HG03175 (cell line): ENCODE data around the gene OTP.

ENCODE experiments used
- ATAC-seq: cut with Tn5 transposase; IDR thresholded peaks from one replicate; pipeline ENCODE4 v1.9.1; 2021; ENCODE audit warnings: mild to moderate bottlenecking, moderate library complexity; ENCODE audit not compliant: unreplicated experiment

Gene OTP

DNA sequence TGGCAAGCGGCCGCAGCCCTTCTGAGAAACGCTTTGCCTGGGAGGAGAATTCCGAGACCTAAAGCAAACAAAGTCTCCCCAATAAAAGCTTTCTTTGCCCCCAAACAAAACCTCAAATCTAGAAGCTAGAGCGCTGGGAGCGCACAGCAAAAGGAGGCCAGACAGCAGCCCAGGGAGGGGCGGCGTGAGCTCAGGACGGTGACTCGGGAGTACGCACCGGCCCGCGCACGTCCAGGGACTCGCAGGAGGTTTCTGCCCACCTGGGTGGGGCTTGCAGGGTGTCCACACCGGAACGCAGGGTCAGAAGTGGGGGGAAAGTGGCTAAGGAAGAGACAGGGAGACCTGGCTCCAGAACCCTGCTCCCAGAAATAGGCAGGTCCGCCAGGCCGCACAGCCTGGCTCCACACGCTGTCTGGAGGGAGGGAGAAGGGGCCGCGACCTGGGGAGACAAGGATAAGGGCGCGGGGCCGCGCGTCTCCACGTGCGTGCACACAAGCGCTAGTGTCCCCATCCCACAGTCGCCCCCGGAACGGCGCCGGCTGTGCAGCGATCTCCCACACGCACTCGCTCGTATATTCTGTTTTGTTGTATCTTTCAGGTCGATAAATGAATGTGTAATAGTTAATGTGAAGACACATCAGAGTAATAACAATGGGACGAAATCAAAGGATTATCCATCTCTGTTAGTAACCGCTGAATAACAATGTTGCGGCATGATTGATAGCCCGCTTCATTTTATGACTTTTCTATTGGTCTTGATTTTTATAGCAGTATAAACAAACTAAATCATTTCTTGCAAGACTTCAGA, 2.3 kb upstream of the OTP start:
- no peak for ATAC-seq

- ATAC-seq = no peak
These were observed 504 bp upstream of the OTP start for GRCh38 chr5:77638763-77639671.

GRCh38 chr5:77637170-77637997, 1.1 kb downstream of the OTP start:
- ATAC-seq = no peak

DNA sequence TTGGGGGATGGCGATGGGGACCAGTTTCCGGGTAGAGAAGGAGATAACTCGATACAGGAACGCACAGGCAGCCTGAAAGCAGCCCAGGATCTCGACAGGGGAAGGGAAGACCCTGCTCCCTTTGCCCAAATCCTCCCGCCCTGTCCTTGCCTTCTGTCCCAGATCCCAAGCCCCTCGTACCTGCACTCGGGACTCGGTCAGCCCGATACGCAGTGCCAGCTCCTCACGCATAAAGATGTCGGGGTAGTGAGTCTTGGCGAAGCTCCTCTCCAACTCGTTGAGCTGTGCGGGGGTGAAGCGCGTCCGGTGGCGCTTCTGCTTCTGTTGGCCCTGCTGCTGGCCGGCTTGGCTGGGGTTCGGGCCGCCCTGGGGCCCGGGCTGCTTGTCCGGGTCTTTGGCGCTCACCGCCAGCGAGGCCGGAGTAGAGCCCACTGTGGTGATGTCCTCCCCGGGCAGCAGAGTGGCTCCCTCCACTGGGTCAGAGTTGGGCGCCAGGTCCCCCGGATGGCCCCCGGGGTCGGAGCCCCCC, 1.8 kb downstream of the OTP start:
- ATAC-seq = no peak

DNA sequence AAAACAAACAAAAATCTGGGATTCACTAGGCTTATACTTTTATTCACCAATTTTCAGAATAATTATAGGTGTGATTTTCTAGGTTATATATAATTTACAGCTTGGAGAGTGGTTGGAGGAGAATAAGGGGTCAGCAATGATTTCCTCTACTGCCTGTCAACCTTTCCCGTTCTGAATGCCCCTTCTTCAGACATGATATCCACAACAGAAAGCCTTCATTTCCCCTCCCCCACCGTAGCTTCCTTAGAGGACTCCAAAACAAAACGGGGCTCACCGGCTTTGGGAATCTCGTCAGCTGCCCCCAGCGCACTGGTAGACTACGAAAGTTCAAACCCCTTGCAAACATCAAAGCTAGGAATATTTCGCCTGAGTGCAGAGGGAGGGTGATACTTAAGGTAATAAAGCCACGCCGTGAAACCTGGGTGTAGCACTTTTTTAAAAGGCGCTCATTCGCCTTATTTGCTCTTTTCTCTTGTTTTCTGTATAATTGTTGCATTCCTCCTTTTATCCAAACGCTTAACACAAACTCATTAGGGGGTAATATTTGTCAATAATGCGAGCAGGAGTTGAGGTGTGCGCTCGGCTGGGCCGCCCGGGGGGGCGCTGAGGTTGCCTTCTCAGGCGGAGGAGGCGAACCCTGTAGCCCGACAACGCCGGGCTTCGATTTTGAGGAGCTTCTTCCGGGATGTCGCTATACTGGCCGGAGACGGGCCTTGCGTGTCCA, 2.4 kb downstream of the OTP start:
- ATAC-seq = no peak

GRCh38 chr5:77635067-77635916, 3.2 kb downstream of the OTP start:
- no peak for ATAC-seq

GRCh38 chr5:77633709-77634108, 4.8 kb downstream of the OTP start:
- ATAC-seq = no peak

DNA sequence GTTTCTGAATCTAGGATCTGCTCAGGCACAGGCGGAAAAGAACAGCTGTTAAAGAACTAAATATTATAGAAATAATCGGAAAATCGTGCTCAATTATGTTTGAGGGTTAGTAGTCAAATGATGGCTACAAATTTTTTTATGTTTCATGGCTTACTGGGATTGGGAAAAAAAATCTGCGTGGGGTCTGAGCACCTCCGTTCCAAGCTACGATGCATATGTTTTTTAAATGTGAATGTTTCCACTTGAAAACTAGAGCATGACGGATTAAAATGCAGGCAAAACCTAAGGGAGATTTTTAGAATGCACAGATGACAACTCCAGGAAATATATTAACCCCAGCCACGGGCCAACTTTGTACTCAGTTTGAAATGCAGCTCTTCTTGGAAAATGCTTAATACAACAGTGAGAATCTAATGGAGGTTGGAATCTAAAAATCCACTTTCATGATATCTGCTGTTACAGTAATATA, 5.3 kb downstream of the OTP start:
- no peak for ATAC-seq

DNA sequence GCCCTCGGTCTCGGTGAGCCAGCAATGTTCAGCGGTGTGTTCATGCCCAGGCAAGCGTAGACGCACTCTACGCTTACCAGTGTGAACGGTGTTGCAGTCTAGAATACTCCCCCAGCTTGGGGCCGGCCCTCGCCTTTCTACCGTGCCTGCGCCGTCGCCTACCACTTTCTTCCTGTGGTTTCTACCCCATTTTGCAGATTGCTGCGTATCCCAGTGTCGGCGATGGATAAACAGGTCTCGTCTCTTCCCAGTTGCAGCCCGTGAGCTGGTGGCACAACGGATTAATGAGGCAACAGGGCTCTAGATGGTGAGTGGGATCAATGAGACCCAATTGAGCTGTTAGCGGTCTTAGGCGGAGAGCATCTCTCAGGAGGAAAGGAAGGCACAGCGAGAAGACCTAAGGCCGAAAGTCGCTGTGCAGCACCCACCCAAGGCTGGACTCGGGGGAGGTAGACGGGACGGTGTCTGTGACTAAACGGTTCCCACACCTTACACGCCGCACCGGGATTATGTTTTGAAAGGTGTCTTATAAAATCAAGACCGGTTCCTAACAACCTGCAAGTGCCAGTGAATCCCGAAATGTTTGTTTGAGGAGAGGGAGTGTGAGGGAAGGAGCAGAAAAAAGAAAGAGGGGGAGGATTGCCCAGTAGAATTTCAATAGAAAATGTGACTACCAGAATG, 5.8 kb downstream of the OTP start:
- no peak for ATAC-seq

- ATAC-seq = peak; percentile 90
These were observed 8.3 kb downstream of the OTP start for GRCh38 chr5:77630114-77630680.

GRCh38 chr5:77629509-77630113, 8.9 kb downstream of the OTP start:
- ATAC-seq = no peak

DNA sequence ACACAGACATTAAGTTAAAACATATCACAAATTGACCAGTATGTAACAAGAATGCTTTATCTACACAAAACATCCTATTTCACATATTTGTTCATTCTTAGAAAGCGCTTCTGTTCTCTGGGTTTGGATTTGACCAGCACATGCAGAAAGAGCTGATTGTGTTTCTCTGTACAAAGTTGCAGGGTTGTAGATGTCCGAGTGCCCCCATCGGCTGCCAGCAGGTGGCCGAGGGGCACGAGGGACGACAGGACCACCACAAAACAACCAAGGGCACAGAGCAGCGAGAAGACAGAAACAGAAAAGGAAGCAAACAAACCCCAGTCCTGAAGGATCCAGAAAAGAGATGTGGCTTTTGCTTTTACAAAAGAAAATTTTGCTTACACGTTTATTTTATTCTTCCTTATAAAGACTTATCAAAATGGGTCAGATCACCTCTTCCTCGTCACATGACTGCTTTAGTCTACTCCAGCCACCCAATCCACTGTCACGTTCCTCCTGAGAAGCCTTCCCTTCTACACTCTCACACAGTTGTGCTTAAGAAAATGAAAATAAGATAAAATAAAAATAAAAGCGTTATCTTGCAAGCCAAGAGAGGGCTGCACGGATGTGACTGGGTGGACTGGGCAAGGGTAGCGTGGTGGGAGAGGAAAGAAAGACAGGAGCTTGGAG, 9.5 kb downstream of the OTP start:
- no peak for ATAC-seq

GRCh38 chr5:77627869-77628674, 10.4 kb downstream of the OTP start:
- no peak for ATAC-seq

GRCh38 chr5:77623203-77623740, 15.2 kb downstream of the OTP start:
- no peak for ATAC-seq

- no peak for ATAC-seq
These were observed 17.1 kb downstream of the OTP start for GRCh38 chr5:77621440-77621839.

DNA sequence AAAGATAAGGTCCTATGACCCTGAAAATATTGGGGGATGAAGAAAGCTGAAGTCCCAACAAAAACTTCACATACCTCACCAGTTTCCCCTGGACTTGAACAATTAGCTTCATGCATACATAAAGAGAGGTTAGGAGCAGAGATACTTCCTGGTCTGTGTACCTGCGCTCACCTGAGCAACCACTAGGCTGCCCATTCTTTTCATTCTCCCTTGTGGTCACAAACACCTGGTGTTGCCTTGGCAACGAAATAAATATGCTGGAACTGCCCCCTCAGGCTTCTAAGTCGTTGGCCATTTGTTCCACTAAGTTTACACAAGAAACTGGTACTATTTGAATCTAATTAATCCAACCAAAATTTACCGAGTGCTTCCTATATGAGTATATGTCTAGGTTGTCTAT, 18.1 kb downstream of the OTP start:
- ATAC-seq = peak; percentile 60
